ENCODE data around the gene KRR1. TPM values are rescaled to one million over a fixed set of nuclear protein-coding genes. Genes with fewer than 3 reads are reported as not detected.

Gene KRR1
- polyA plus RNA-seq, 1 of the 3 experiments (the other 2 are of a cell fraction), result 13.8 TPM

DNA sequence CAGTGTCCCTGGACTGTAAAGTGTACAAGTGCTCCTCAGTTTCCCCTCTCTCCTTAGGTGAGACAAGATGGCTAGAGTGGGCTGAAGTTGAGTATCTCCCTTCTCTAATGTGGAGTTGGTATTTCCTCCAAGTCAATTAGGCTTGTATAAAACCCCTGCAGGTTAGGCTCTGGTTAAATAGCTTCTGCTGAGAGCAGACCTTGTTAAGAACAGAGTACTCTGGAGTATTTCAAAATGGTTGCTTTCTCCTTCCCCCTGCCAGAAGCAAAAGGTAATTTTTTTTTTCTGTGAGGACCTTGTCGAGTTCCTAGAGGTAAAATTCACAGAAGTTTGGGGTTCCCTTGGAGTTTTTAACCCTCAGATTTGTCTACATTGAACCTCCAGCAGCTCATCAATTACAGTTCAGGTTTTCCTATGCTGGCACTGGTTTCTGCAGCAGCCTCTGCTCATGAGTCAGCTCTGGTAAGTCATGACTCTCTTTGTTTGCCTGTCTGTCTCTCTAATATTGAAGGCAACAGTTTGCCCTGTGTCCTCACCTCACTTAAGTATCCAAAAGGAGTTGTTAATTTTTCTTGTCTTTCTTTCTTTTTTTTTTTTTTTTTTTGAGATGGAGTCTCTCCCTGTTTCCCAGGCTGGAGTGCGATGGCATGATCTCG is 58.6 kb downstream of the KRR1 start (continued):
- TF ChIP-seq, protein P1, sequence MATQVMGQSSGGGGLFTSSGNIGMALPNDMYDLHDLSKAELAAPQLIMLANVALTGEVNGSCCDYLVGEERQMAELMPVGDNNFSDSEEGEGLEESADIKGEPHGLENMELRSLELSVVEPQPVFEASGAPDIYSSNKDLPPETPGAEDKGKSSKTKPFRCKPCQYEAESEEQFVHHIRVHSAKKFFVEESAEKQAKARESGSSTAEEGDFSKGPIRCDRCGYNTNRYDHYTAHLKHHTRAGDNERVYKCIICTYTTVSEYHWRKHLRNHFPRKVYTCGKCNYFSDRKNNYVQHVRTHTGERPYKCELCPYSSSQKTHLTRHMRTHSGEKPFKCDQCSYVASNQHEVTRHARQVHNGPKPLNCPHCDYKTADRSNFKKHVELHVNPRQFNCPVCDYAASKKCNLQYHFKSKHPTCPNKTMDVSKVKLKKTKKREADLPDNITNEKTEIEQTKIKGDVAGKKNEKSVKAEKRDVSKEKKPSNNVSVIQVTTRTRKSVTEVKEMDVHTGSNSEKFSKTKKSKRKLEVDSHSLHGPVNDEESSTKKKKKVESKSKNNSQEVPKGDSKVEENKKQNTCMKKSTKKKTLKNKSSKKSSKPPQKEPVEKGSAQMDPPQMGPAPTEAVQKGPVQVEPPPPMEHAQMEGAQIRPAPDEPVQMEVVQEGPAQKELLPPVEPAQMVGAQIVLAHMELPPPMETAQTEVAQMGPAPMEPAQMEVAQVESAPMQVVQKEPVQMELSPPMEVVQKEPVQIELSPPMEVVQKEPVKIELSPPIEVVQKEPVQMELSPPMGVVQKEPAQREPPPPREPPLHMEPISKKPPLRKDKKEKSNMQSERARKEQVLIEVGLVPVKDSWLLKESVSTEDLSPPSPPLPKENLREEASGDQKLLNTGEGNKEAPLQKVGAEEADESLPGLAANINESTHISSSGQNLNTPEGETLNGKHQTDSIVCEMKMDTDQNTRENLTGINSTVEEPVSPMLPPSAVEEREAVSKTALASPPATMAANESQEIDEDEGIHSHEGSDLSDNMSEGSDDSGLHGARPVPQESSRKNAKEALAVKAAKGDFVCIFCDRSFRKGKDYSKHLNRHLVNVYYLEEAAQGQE (IDR thresholded peaks at IDR 0.05; ENCODE audit: low read depth, low read length), result no peak
- TF ChIP-seq, protein P2, sequence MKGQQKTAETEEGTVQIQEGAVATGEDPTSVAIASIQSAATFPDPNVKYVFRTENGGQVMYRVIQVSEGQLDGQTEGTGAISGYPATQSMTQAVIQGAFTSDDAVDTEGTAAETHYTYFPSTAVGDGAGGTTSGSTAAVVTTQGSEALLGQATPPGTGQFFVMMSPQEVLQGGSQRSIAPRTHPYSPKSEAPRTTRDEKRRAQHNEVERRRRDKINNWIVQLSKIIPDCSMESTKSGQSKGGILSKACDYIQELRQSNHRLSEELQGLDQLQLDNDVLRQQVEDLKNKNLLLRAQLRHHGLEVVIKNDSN (IDR thresholded peaks at IDR 0.05; ENCODE audit: borderline replicate concordance, low read depth), result no peak
- TF ChIP-seq, protein P3, sequence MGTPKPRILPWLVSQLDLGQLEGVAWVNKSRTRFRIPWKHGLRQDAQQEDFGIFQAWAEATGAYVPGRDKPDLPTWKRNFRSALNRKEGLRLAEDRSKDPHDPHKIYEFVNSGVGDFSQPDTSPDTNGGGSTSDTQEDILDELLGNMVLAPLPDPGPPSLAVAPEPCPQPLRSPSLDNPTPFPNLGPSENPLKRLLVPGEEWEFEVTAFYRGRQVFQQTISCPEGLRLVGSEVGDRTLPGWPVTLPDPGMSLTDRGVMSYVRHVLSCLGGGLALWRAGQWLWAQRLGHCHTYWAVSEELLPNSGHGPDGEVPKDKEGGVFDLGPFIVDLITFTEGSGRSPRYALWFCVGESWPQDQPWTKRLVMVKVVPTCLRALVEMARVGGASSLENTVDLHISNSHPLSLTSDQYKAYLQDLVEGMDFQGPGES (IDR thresholded peaks at IDR 0.05; ENCODE audit: low read depth, low read length), result no peak
- TF ChIP-seq FOXJ3 (CRISPR knock-in tag; IDR thresholded peaks at IDR 0.05) (no peak), POLR2AphosphoS5 (IDR thresholded peaks at IDR 0.05; ENCODE audit: low read depth, low read length) (no peak), RCOR1 (IDR thresholded peaks at IDR 0.05; ENCODE audit: low read length) (no peak), EP300 (IDR thresholded peaks at IDR 0.05; ENCODE audit: borderline replicate concordance in 1 of 2, low read depth in 1 of 2, low read length in 1 of 2) (no peak), FOXM1 (IDR thresholded peaks at IDR 0.05; ENCODE audit: low read depth) (no peak), RAD21 (IDR thresholded peaks at IDR 0.05; ENCODE audit: low read length) (no peak)
- TF ChIP-seq, protein P4, sequence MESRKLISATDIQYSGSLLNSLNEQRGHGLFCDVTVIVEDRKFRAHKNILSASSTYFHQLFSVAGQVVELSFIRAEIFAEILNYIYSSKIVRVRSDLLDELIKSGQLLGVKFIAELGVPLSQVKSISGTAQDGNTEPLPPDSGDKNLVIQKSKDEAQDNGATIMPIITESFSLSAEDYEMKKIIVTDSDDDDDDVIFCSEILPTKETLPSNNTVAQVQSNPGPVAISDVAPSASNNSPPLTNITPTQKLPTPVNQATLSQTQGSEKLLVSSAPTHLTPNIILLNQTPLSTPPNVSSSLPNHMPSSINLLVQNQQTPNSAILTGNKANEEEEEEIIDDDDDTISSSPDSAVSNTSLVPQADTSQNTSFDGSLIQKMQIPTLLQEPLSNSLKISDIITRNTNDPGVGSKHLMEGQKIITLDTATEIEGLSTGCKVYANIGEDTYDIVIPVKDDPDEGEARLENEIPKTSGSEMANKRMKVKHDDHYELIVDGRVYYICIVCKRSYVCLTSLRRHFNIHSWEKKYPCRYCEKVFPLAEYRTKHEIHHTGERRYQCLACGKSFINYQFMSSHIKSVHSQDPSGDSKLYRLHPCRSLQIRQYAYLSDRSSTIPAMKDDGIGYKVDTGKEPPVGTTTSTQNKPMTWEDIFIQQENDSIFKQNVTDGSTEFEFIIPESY (IDR thresholded peaks at IDR 0.05; ENCODE audit: borderline replicate concordance, low read depth), result no peak
- TF ChIP-seq, protein P5, sequence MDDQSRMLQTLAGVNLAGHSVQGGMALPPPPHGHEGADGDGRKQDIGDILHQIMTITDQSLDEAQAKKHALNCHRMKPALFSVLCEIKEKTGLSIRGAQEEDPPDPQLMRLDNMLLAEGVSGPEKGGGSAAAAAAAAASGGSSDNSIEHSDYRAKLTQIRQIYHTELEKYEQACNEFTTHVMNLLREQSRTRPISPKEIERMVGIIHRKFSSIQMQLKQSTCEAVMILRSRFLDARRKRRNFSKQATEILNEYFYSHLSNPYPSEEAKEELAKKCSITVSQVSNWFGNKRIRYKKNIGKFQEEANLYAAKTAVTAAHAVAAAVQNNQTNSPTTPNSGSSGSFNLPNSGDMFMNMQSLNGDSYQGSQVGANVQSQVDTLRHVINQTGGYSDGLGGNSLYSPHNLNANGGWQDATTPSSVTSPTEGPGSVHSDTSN (IDR thresholded peaks at IDR 0.05), result peak; percentile 39; the same call in 1 of the 2 replicates

Measured in SK-N-SH (cell line).